ENCODE measurements around the gene MRPL20. TPM values are rescaled to one million over a fixed set of nuclear protein-coding genes. Genes with fewer than 3 reads are reported as not detected.
"Not testable (repeated sequence)": the region's sequence is repeated elsewhere in the genome, so short reads cannot be mapped to it uniquely, and the experiment has no call there.

MRPL20 gene
- total RNA-seq, result 80.1 and 81.7 TPM in 2 replicates
- polyA plus RNA-seq, result 150 and 188 TPM in 2 replicates
- polyA plus RNA-seq (2012), result 155 and 217 TPM in 2 replicates
- polyA minus RNA-seq (ENCODE audit: low replicate concordance), result 27.3 and 44.5 TPM in 2 replicates

GRCh38 chr1:1406821-1407635 lies at the start of gene MRPL20:
Gene MRPL20, minus strand, starts transcription at chr1:1407293. Its CDS starts 76 bp downstream, at chr1:1407217.
- H2AFZ ChIP-seq (ENCODE audit: low read length), result peak within 1 kb of the TSS; percentile 68
- TF ChIP-seq EZH2 (IDR thresholded peaks at IDR 0.05; ENCODE audit: low read length, missing control alignments), result no peak
- TF ChIP-seq, protein P1, sequence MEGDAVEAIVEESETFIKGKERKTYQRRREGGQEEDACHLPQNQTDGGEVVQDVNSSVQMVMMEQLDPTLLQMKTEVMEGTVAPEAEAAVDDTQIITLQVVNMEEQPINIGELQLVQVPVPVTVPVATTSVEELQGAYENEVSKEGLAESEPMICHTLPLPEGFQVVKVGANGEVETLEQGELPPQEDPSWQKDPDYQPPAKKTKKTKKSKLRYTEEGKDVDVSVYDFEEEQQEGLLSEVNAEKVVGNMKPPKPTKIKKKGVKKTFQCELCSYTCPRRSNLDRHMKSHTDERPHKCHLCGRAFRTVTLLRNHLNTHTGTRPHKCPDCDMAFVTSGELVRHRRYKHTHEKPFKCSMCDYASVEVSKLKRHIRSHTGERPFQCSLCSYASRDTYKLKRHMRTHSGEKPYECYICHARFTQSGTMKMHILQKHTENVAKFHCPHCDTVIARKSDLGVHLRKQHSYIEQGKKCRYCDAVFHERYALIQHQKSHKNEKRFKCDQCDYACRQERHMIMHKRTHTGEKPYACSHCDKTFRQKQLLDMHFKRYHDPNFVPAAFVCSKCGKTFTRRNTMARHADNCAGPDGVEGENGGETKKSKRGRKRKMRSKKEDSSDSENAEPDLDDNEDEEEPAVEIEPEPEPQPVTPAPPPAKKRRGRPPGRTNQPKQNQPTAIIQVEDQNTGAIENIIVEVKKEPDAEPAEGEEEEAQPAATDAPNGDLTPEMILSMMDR (conservative IDR thresholded peaks at IDR 0.05 in 1 of 2, IDR thresholded peaks at IDR 0.05 in 1 of 2; ENCODE audit: low read depth in 1 of 2, low read length in 2 of 2), result no peak
- H3K9me3 ChIP-seq (ENCODE audit: control insufficient read depth, insufficient read depth, low read depth, low read length), result no peaks in the 10 kb centered on the region
- no peaks in the 10 kb centered on the region for H3K27me3 ChIP-seq (ENCODE audit: control insufficient read depth, insufficient read depth, low read length)
- peaks cover 11% of the 10 kb centered on the region for H3K36me3 ChIP-seq (ENCODE audit: control insufficient read depth, insufficient read depth, low read length)
- H3K9ac ChIP-seq (ENCODE audit: insufficient read depth, low read length), result peak within 1 kb of the TSS; percentile 95
- H4K20me1 ChIP-seq (ENCODE audit: control insufficient read depth, extremely low read depth, insufficient read depth, low read length), result no peaks in the 10 kb centered on the region
- peaks cover 3% of the 10 kb centered on the region for H3K4me1 ChIP-seq (ENCODE audit: control insufficient read depth, extremely low read depth, insufficient read depth, low read length)
- peak within 1 kb of the TSS; percentile 81 for H3K4me2 ChIP-seq (ENCODE audit: extremely low read depth, insufficient read depth, low read length)
- DNase-seq (ENCODE audit: low read depth in 2 of 2), result peak; percentile 86 to 88
- H3K27ac ChIP-seq (ENCODE audit: insufficient read depth, low read length), result peak within 1 kb of the TSS; percentile 73
- H3K4me3 ChIP-seq (replicated peaks in 1 of 4; ENCODE audit: control extremely low read depth in 1 of 4, insufficient read depth in 1 of 4, low read depth in 3 of 4, low read length in 4 of 4), result peak within 1 kb of the TSS; percentile 82 to 94 (median 92)
- H3K79me2 ChIP-seq (ENCODE audit: control insufficient read depth, insufficient read depth, low read length), result peaks cover 52% of the 10 kb centered on the region

DNA sequence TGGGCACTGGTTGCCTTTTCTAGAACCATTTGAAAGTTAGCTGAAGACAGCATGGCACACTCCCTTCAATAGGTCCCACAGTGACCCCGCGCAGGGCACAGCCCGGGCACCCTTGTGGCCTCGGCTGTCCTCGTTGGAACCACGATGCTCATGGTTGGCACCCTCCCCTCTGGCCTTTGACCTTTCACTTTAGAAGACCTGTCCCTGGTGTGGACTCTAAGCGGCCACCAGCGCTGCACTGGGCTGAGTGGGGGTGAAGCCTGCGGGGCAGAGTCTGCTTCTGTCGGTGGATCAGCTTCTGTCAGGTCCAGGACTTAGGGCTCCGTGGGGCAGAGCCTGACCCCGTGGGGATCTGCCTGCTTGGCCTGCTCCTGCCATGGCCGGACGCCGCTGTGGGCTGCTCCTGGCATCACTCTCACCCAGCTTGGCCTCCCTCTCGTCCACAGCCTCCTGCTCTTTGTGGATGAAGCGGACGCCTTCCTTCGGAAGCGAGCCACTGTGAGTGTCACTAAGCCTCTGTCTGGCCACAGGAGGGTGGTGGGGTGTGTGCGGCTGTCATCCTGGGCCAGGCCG lies 49.7 kb upstream of the MRPL20 start:
- not testable (repeated sequence) for H3K27me3 ChIP-seq (ENCODE audit: control insufficient read depth, insufficient read depth, low read length); H3K27ac ChIP-seq (ENCODE audit: insufficient read depth, low read length); DNase-seq (ENCODE audit: low read depth in 2 of 2); H3K9ac ChIP-seq (ENCODE audit: insufficient read depth, low read length); H3K9me3 ChIP-seq (ENCODE audit: control insufficient read depth, insufficient read depth, low read depth, low read length); H3K4me3 ChIP-seq (replicated peaks in 1 of 4; ENCODE audit: control extremely low read depth in 1 of 4, insufficient read depth in 1 of 4, low read depth in 3 of 4, low read length in 4 of 4); H4K20me1 ChIP-seq (ENCODE audit: control insufficient read depth, extremely low read depth, insufficient read depth, low read length); H3K79me2 ChIP-seq (ENCODE audit: control insufficient read depth, insufficient read depth, low read length); H3K36me3 ChIP-seq (ENCODE audit: control insufficient read depth, insufficient read depth, low read length); H2AFZ ChIP-seq (ENCODE audit: low read length); H3K4me2 ChIP-seq (ENCODE audit: extremely low read depth, insufficient read depth, low read length); H3K4me1 ChIP-seq (ENCODE audit: control insufficient read depth, extremely low read depth, insufficient read depth, low read length)

DNA sequence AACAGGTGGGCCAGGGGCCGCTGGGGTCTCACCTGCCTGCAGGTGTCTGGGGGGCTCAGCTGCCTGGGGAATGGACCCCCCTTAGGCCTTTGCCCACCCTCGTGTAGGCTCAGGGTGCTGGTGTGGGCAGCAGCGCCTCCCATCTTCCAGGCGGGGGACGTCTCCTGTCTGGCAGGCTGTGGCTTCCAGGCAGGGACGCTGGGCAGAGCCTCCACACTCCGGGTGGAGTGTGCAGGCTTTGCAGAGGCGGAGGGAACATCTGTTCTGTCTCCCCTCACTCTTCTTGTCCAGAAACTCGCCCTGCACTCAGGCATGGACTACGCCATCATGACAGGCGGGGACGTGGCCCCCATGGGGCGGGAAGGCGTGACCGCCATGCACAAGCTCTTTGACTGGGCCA lies 48.8 kb upstream of the MRPL20 start:
- not testable (repeated sequence) for H3K9me3 ChIP-seq (ENCODE audit: control insufficient read depth, insufficient read depth, low read depth, low read length); DNase-seq (ENCODE audit: low read depth in 2 of 2); H3K9ac ChIP-seq (ENCODE audit: insufficient read depth, low read length); H3K4me1 ChIP-seq (ENCODE audit: control insufficient read depth, extremely low read depth, insufficient read depth, low read length); H3K36me3 ChIP-seq (ENCODE audit: control insufficient read depth, insufficient read depth, low read length); H3K27ac ChIP-seq (ENCODE audit: insufficient read depth, low read length); H2AFZ ChIP-seq (ENCODE audit: low read length); H4K20me1 ChIP-seq (ENCODE audit: control insufficient read depth, extremely low read depth, insufficient read depth, low read length); H3K27me3 ChIP-seq (ENCODE audit: control insufficient read depth, insufficient read depth, low read length); H3K4me2 ChIP-seq (ENCODE audit: extremely low read depth, insufficient read depth, low read length); H3K79me2 ChIP-seq (ENCODE audit: control insufficient read depth, insufficient read depth, low read length); H3K4me3 ChIP-seq (replicated peaks in 1 of 4; ENCODE audit: control extremely low read depth in 1 of 4, insufficient read depth in 1 of 4, low read depth in 3 of 4, low read length in 4 of 4)

All from fibroblast of lung (primary cell).